GM21619 (cell line): ENCODE data around the gene GHRL.

Experiments
- ATAC-seq: cut with Tn5 transposase; IDR thresholded peaks from one replicate; pipeline ENCODE4 v1.9.1; 2021; ENCODE audit not compliant: unreplicated experiment

Gene GHRL, protein sequence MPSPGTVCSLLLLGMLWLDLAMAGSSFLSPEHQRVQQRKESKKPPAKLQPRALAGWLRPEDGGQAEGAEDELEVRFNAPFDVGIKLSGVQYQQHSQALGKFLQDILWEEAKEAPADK

GRCh38 chr3:10292505-10293419 lies at the start of gene GHRL:
Gene GHRL (minus strand): TSS chr3:10292947. CDS start chr3:10290180, 2,767 bp downstream.
- ATAC-seq, result peak; percentile 77

DNA sequence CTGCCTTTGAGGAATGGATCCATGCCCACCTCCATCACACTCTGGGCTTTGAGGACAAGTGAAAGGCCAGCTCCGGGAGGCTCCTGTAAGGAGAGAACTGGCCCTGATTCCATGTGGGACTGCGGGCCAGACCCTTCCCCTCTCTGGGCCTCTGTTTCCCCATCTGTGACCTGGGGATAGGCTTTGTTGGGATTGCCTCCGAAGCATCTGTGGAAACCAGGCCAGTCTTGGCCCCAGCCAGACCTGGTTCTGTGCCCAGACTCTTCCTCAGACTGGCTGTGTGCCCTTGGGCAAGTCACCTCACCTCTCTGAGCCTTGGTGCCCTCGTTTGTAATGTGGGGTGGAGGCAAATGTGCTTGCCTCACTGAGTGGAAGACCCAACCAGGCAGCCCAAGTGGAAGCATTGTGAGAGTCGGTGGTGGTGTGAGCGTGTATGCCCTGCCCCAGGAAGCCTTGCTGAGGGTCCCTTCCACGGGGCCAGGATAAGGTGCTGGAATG lies 49.2 kb upstream of the GHRL start:
- ATAC-seq, result no peak

DNA sequence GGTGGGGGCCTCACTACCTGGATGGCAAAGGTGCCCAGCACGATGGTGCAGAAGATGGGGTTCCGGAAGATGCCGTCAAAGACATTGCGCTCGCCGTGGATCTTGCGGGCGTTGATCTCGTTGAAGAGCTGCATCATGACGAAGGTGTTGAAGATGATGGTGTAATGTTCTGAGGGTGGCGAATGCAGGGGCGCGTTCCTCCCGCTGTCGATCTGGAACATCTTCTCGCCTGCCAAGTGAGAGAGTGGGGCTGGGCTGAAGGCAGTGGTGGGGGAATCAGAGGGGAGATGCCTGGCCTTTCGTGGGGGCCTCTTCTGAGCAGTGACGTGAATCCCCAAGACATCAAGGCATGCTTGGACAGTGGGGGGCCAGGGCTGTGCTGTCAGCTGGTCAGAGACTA lies 47.7 kb upstream of the GHRL start:
- no peak for ATAC-seq

- no peak for ATAC-seq
These were observed 47.3 kb upstream of the GHRL start for GRCh38 chr3:10340046-10340445.

DNA sequence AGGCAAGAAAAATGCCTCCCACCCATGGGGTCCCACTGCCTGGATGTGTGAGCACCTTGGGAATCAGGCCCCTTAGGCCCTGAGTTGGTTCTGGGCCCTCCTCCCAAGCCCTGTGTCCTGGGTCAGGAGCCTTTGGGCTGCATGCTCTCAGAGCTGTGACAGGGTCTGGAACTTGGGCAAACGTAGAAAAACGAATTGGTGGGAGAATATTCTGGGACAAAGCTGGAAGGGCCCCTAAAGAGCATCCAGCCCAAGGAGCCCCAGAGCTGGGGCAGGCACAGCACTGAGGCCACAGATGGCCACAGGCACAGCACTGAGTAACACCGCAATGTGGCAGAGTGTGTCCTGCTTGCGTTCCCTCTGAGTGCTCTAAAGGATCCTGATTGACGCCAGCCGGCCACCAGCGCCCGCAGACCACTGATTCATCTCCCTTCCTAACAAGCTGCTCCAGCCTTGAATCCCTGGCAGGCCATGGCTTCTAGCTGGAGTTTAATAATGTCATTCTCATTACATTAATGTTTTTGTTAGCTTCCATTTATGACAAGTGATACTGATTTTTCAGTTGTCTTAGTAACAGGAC lies 46.7 kb upstream of the GHRL start:
- no peak for ATAC-seq

DNA sequence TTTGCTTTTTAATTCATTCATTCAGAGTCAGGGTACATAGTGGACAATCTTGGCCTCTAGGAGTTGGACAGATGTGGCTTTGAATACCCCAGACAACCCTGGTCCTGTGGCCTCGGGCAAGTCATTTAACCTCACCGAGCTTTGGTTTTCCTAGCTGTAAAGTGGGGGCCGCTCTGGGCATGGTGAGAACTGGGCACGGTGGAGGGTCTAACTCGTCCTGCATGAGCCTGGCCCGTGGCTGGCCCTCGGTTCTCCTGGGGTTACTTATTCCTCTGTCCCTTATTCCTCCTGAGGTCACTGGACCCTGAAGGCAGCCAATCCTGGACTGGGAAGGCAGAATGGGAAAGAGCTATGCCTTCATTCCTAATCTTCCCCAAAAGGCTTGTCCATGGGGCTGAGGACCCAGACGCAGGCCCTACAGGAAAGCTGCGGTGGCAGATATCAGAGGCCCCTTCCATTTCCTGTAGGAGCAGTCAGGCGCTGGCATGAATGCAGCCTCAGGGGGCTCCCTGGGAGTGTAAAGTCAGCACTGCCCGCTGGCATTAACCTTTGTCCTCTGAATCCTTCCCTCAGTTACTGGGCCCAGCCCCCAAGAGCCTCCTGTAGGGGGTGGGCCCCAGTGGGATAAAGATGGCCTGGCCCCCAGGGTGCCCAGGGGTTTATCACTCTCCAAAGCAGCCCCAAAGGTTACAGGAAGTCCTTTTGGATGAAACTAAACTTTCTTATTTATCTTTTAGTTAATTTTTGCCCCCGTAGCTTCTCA lies 46.0 kb upstream of the GHRL start:
- ATAC-seq, result no peak

DNA sequence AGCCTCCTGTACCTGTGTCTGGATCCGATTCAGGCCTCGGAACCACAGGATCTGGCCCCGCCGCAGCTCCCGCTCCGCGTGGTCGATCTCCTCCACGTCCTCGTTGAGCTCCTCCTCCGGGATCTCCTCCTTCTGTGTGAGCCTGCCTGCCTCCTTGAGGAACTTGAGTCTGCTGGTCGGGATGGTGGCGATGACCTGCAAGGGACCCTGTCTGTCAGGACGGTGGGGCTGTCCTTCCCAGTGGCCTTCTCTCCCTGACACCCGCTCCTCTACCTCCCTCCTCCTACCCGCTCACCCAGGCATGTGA lies 45.4 kb upstream of the GHRL start:
- ATAC-seq, result no peak

DNA sequence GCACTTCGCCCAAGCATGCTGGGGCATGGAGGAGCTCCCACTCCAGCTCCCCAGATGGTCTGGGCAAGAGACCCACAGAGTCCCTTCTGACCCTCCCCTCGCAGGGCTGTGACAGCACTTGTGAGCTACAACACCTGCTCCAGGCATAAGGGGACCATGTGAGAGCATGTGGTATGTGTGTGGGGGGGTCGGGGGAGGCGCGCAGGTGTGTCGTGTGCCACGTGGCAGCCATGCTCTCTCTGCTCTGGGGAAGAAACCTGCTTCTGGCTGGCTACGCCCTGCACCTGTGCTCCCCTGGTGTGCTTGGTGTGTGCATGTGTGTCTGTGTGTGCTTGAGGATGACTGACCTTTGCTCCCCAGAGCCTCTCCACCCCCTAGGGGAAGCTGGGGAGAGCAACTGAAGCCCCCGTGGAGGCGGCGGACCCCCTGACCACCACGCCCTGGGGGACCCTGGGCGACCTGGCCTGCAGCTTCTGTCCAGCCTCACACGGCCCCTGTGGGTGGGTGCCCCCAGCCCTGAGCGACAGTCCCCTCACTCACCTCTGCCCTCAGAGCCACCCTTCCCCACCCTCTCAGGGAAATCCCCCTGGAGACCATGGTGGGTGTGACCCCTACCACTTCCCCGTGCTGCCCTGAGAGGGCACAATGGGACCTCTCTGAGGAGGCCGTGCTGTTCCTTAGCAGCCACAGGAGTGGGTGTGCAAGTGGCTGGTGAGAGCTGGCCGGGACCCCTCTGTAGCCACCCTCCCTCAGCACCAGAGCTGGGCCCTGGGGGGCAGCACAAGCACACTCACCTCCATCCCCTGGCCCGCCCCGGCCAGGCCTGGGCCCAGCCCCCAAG lies 44.8 kb upstream of the GHRL start:
- ATAC-seq, result no peak

DNA sequence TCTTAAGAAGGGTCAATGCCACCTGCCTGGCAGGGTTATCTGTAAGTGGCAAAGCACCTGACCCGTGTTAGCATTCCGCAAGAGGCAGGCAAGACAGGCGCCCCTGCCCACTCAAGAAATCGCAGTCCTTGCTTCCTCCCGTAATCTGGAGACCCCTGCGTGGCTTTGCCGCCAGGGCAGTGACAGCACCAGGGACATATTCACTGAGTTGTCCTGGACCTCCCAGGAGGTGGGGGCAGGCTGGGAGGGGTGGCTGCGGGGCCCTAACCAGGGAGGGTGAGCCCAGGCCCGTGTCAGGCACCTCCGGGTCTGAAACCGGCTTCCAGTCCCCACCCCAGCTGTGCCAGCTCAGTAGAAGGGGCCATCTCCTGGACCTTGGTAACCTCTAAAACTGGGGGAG lies 44.0 kb upstream of the GHRL start:
- no peak for ATAC-seq

- no peak for ATAC-seq
These were observed 43.3 kb upstream of the GHRL start for GRCh38 chr3:10335871-10336622.

- no peak for ATAC-seq
These were observed 42.5 kb upstream of the GHRL start for GRCh38 chr3:10335190-10335738.

DNA sequence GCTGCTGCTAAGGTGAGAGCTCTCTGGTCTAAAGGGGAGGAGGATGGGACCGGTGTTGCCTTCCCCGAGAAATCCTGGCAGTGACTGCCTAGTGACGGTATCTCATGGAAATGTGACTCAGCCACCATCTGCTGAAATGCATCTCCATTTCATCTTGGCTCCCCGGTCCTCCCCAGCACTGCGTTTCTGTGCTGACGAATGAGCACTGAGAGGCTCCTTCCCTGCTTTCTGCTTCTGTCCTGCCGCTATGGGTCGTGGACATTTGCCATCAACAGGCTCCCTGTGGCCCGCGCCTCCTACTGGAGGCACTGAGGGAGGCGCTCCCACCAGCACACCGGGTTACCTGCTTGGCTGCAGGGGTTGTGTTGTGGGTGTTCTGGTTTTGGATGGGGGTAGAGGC lies 41.7 kb upstream of the GHRL start:
- ATAC-seq, result no peak

- no peak for ATAC-seq
These were observed 41.3 kb upstream of the GHRL start for GRCh38 chr3:10334042-10334441.

DNA sequence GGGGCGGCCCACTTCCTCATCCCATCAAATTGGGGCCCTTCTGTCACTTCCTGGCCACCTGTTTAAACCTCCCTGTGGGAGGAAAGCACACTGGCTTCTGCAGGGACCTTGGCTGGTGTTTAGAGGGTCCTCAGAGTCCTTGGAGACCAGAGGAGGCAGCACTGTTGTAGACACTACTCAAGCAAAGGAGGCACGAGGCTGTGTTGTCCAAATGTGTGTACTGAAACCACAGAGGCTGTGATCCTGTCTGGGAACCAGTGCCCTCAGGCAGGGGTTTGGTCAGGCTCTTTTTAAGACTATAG lies 40.6 kb upstream of the GHRL start:
- ATAC-seq, result no peak

DNA sequence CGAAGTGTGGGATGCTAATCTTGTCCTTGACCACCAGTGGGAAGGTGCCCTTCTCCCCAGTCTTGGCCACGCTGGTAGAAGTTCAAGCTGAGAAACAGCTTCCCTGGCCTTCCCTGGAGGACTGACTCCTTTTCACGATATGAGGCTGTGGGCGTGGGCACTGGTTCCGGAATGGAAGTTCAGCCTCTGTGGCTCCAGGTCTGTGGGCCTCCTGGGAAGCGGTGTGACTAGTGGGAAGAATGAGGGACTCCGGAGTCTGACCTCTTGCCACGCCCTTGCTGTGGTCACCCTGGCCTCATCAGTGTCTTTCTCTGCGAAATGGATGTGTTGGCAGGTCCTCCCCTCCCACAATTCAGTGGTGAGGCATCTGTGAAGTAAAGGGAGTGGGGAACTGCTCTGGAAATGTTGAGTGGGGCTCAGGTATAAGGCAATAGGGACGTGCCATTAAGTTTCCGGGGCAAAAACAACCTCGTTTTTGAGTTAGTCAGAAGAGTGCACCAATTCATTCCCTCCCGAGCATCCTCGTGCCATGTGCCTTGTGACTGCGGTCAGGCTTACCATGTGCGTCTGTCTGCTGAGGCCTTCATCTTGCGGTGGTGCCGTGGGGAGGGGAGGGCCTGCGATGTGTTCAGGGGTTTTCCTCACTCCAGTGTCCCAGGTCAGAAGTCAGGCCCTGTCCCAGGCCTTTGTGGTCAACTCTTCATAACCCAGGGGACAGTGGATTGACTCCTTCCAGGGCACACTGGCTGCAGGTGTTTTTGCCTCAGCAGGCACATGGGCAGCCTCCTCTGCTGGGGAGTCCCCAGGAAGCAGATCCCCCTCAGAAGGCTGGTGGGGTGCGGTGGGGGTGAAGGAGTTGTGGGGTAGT lies 40.0 kb upstream of the GHRL start:
- ATAC-seq, result no peak

DNA sequence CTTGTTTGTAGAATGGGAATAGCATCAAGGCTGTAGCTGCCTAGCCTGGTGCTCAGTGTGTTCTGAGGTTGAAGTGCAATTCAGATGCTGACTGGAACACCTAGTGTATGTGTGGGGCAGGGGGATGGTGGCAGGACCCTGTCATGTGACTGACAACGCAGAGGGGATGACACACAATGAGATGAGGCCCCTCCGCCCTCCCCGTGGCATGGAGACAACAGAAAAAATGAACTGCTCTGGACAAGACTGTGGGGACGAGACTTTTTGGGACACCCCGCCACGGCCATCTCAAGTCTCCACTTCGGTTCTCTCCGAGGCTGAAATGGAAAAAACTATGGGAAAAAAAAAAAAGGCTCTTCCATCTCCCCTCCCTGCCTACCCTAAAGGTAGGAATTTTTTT lies 38.6 kb upstream of the GHRL start:
- ATAC-seq, result no peak

DNA sequence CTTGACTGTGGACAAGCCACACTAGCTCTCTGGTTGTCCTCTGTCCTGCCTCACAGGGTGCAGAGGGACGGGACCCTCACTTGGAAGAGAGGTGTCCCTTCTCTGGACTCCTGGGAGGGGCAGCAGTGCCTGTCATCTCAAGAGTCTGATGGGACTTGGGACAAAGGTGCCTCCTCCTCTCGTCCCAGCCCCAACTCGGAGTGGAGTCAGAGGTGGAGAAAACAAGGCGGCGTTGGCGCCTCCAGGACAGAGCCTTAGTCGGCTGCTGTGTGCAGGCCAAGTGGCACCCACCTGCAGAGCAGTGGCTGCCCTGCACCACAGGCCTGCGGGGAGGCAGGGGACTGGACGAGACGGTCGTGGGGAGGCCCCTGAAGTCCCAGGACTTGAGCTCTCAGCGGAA lies 37.6 kb upstream of the GHRL start:
- ATAC-seq, result no peak

DNA sequence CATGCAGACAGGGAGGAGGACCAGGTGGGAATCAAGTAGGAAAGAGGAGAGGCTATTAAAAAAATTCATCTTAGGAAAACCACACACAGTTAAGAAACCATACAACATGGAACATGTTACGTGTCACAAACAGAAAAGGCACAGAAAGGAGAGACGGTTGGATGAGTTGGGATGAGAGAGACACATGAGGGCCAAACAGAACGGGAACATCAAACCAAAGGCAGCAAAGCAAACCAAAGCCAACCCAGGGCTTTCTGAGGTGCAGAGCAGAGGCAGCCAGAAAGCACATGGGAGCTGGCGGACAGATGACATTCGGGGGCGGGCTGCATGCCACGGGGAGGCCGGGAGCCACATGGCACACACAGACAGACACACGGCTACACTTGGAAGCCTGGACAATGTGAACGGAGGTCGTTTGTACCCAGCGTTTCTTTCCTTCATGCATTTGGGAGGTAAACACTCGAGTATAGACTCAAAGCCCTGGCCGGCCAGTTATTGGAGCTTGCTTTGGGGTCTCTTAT lies 36.8 kb upstream of the GHRL start:
- ATAC-seq, result no peak
